RWPE2 (cell line): ENCODE results near the gene SASH1.

Experiments
- ATAC-seq: fragments of 200-7000 bp; cut with Tn5 transposase; 3 replicates; pipeline ENCODE4 v1.9.1; 2021; ENCODE audit warnings: low read depth
- DNase-seq: peaks from one replicate; pipeline ENCODE4 v3.0.0-alpha.2; 2020; ENCODE audit warnings: low spot score
- H3K27ac ChIP-seq: fragments of 450-650 bp; 2 replicates; pipeline ENCODE4 v1.5.1; 2017; ENCODE audit warnings: mild to moderate bottlenecking; ENCODE audit not compliant: poor library complexity, severe bottlenecking
- H3K27me3 ChIP-seq: fragments of 250-450 bp; sonication (Bioruptor Pico); 2 replicates; pipeline ENCODE4 v1.5.1; 2021; ENCODE audit warnings: mild to moderate bottlenecking, moderate library complexity; ENCODE audit not compliant: insufficient read depth, poor library complexity, severe bottlenecking
- H3K36me3 ChIP-seq: fragments of 250-450 bp; sonication (Bioruptor Pico); 2 replicates; pipeline ENCODE4 v1.5.1; 2020; ENCODE audit warnings: low read depth, mild to moderate bottlenecking, moderate library complexity
- H3K4me1 ChIP-seq: fragments of 250-450 bp; sonication (Bioruptor Pico); 2 replicates; pipeline ENCODE4 v1.5.1; 2021; ENCODE audit warnings: mild to moderate bottlenecking, moderate library complexity; ENCODE audit not compliant: insufficient read depth, poor library complexity, severe bottlenecking
- H3K4me3 ChIP-seq: fragments of 250-450 bp; sonication (Bioruptor Pico); 2 replicates; pipeline ENCODE4 v1.5.1; 2021; ENCODE audit warnings: mild to moderate bottlenecking, moderate library complexity; ENCODE audit not compliant: severe bottlenecking
- H3K9me3 ChIP-seq: fragments of 250-450 bp; sonication (Bioruptor Pico); 2 replicates; pipeline ENCODE4 v1.5.1; 2021; ENCODE audit warnings: mild to moderate bottlenecking, moderate library complexity; ENCODE audit not compliant: severe bottlenecking
- TF ChIP-seq, protein P1 (sequence below): fragments of 450-650 bp; IDR thresholded peaks from one replicate; pipeline ENCODE4 v1.5.1; 2017; ENCODE audit warnings: mild to moderate bottlenecking, moderate library complexity; ENCODE audit not compliant: poor library complexity, severe bottlenecking

The SASH1 gene

DNA sequence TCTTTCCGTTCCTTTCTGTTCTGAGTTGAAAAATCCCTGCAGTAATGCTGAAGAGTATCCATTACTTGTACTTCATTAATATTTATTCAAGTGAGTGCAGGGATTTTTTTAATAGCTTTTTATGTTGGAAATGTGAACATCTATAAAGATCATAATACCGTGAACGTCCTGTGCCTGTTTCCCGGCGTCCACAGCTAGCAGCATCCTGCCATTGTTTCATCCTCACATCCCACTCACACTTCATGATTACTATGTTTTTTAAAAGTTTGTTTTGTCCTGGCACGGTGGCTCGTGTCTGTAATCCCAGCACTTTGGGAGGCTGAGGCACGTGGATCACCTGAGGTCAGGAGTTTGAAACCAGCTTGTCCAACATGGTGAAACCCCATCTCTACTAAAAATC, 54.3 kb downstream of the SASH1 start:
- Histone ChIP-seq H3K4me3 (no peak overlapping the region), H3K36me3 (no peaks in the 10 kb centered on the region), H3K4me1 (no peaks in the 10 kb centered on the region), H3K9me3 (no peaks in the 10 kb centered on the region), H3K27me3 (no peaks in the 10 kb centered on the region), H3K27ac (no peak overlapping the region)
- DNase-seq (no peak), ATAC-seq (no peak)
- TF ChIP-seq, protein P1, sequence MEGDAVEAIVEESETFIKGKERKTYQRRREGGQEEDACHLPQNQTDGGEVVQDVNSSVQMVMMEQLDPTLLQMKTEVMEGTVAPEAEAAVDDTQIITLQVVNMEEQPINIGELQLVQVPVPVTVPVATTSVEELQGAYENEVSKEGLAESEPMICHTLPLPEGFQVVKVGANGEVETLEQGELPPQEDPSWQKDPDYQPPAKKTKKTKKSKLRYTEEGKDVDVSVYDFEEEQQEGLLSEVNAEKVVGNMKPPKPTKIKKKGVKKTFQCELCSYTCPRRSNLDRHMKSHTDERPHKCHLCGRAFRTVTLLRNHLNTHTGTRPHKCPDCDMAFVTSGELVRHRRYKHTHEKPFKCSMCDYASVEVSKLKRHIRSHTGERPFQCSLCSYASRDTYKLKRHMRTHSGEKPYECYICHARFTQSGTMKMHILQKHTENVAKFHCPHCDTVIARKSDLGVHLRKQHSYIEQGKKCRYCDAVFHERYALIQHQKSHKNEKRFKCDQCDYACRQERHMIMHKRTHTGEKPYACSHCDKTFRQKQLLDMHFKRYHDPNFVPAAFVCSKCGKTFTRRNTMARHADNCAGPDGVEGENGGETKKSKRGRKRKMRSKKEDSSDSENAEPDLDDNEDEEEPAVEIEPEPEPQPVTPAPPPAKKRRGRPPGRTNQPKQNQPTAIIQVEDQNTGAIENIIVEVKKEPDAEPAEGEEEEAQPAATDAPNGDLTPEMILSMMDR, result no peak

DNA sequence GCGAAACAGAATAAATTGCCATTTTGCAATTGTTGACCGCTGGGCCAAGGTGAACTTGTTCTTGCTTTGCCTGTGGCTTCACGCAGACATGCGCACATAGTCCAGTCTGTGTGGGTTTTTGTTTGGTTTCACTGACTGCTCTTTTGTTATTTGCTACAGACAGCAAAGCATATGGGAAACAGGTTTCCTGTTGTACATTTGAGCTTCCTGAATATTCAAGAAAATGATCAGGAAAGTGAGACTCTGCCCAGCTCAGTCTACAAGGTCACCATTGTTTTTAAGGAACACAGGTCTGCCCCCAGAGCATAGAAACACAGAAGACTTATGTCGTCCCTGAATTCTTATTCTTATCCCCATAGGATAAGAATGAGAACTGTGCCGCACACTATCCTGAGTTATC, 55.6 kb downstream of the SASH1 start:
- TF ChIP-seq, protein P1, result no peak
- H3K27ac ChIP-seq, result no peak overlapping the region
- H3K36me3 ChIP-seq, result no peaks in the 10 kb centered on the region
- no peaks in the 10 kb centered on the region for H3K27me3 ChIP-seq
- ATAC-seq (no peak), DNase-seq (no peak)
- H3K4me3 ChIP-seq, result no peak overlapping the region
- no peaks in the 10 kb centered on the region for H3K4me1 ChIP-seq
- no peaks in the 10 kb centered on the region for H3K9me3 ChIP-seq

DNA sequence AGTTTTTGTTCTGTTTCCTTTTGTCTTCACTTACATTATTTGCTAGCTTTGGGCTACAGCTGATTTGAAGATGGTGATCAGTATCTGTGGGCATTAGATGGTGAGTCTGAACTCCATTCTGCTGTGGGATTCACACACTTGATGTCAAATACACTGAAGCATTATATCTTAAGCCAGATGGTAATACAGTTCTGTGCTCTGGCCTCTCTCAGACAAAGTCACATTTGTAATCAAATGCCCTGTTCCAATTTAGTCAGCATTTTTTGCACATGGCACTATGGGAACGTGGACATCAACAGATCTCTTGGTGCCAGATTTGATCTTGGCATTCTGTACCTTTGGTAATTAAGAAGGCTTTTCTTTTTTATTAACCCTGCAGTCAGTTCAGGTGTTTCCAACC, 56.0 kb downstream of the SASH1 start:
- Histone ChIP-seq H3K4me3 (no peak overlapping the region), H3K27ac (no peak overlapping the region), H3K27me3 (no peaks in the 10 kb centered on the region), H3K9me3 (no peaks in the 10 kb centered on the region), H3K4me1 (no peaks in the 10 kb centered on the region), H3K36me3 (no peaks in the 10 kb centered on the region)
- no peak for DNase-seq
- TF ChIP-seq, protein P1, result no peak
- no peak for ATAC-seq

DNA sequence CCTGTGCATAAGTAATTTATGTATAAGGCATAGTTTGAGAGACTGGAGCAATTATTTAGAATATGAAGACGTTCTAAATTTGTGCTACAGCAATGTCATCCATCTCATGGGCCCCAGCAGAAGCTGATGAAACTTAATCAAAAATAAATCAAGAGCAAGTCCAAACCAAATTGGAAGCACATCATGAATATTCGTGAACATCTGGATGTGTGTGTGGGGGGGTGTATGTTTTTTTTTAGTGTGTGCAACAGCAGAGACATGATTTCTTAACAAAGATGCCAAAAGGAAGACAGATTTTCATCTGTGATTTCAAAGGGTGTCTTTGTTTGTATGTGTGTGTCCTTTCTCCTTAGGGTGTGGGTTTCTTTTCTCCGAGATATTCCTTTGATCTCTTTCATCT, 58.9 kb downstream of the SASH1 start:
- H3K36me3 ChIP-seq, result no peaks in the 10 kb centered on the region
- TF ChIP-seq, protein P1, result no peak
- ATAC-seq, result no peak
- peaks cover 11% of the 10 kb centered on the region for H3K4me1 ChIP-seq
- H3K4me3 ChIP-seq, result no peak overlapping the region
- H3K9me3 ChIP-seq, result no peaks in the 10 kb centered on the region
- no peak overlapping the region for H3K27ac ChIP-seq
- no peak for DNase-seq
- H3K27me3 ChIP-seq, result no peaks in the 10 kb centered on the region

DNA sequence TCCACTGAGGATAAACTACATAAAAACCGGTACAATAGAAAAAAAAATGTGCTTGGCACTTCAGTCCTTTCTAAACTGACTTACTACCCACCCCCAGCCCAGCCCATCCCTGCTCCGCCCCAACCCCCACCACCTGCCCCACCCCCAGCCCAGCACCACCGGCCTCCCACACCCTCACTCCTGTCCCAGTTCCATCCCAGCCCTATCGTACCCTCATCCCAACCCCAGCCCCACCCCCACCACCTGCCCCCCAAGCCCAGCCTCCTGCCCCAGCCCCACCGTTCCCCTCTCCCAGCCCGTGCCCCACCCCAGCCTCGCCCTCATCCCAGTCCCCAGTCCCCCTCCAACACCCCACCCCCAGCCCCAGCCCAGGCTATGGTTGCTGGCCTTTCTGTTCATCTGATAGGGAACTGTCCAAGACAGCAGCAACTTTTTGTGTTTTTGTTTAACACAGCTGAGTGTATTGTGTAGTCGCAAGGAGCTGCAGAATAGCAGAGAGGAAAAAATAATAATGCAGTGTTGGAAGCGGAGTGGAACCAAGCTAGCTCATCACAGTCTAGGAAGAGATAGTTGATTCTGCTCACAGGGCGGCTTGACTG, 61.9 kb downstream of the SASH1 start:
- Histone ChIP-seq H3K4me1 (peaks cover 16% of the 10 kb centered on the region), H3K4me3 (no peak overlapping the region), H3K27ac (no peak overlapping the region), H3K9me3 (no peaks in the 10 kb centered on the region), H3K36me3 (no peaks in the 10 kb centered on the region), H3K27me3 (no peaks in the 10 kb centered on the region)
- TF ChIP-seq, protein P1, result no peak
- no peak for DNase-seq
- no peak for ATAC-seq
